Putamen (tissue), 1 donor: ENCODE data around the gene CPSF4L.

Experiments used
- DNase-seq: peaks from one replicate; pipeline ENCODE4 v3.0.0-alpha.2; 2016; ENCODE audit warnings: low spot score

CPSF4L gene

DNA sequence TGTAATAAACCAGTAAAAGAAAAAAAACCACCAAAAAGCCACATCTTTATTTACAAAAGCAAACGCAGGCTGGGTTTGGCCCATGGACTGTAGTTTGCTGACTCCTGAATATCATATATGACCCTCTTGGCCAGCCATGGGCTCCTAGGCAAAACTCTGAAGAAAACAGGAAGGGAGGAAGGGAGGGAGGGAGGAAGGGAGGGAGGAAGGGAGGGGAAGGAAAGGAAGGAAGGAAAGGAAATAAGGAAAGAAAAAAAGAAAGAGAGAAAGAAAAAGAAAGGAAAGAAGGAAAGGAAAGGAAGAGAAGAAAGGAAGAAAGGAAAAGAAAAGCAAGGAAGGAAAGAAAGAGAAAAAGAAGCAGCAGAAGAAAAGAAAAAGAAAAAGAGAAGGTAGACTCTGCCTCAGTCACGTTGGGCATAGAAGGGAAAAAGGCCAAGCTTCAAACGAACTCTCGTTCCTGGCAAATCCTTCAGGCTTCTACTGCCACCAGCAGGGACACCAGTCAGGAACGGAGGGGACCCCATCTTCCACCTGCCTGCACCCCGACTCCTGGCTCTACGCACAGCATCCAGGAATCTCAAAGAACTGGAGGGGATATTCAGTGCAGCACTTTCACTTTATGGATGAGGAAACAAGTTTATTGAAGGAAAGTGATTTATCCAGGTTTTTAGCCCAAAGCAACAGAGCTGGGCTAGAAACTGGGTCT, 28.0 kb upstream of the CPSF4L start:
- no peak for DNase-seq

DNA sequence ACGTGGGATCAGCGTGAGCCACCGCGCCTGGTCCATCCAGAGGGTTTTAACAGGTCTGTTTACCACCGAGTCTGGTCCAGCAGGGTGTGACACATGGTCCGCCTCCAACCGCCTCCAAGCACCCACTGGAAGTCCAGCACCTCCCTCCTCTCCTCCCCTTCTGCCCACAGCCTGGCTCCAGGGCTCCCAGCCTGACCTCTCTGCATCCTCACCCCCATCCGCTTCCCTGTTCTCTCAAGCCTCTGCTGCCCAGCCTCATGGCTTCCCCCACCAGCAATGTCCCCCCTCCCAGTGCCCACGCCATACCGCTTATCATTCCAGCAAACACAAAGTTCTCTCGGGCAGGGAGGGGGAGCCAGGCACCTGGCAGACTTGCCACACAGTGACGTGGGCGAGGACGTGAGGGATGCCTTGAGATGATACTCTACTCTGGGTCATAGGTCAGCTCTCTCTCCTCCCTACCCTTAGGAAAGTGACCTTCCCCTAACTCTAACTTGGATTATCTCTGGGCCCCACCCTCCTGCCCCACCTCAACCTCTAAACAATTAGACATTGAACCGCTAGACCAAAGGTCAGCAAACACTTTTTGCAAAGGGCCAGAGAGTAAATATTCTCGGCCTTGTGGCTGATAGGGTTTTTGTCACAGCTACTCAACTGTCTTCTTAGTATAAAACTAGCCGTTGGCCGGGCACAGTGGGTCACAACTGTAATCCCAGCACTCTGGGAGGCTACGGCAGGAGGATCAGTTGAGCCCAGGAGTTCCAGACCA, 27.0 kb upstream of the CPSF4L start:
- no peak for DNase-seq

DNA sequence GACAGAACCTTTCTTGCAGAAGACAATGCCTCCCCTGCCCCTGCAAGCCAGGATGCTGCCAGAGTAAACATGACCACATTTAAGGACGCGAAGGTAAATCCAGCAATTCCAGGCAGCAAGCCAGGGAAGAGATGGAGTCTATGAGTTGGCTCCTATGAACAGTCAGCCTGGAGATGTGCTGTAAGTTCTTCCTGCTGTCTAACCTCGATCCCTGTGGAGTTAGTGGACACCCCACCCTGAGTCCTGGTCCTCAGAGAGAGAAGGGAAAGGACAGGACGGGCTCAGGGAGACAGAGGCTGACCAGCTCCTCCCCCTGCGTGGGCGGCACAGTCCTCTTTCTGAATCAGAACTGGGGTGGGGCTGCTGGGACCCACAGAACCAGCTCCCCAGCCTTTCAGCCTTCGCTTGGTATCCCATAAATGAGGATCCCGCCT, 25.2 kb upstream of the CPSF4L start:
- no peak for DNase-seq

DNA sequence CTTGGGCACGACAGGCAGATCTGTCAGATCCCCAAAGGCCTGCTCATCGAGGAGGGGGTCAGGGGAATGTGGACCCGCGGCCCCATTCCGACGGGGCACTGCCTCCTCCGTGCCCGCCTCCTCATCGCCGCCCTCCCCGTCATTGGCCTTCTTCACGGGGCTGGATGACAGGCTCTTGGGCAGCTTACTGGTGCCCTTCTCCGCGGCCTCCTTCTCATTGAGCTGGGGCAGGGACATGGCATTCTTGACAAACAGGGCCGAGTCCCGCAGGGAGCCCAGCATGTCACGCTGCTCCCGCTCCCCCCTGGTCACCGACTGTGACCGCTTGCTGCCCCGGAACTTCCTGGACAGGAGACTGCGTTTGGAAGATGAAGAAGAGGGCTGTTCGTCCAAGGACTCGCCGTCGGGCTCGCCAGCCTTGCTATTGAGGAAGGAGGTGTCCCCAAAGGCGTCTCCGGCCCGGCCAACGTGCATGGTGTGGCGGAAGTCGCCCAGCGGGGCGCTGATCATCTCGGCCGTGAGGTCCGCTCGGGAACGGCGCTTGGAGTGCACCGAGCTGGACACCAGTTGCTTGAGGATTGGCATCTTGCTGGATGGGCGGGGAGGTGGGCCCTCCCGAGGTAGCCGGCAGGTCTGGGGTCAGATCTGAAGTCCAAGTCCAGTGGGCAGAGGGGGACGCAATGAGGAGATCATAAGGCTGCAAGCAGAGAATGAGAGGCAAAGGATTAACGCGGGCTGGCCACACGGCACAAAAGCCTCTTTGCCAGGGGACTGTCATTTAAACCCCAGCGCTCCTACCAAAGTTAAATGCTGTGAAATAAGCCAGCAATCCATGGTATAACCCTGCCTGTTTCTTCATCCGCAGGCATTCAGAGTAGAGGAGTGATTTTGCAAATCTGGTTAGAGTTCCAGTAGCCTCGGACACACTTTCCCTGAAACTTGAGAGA, 24.5 kb upstream of the CPSF4L start:
- DNase-seq: no peak

DNA sequence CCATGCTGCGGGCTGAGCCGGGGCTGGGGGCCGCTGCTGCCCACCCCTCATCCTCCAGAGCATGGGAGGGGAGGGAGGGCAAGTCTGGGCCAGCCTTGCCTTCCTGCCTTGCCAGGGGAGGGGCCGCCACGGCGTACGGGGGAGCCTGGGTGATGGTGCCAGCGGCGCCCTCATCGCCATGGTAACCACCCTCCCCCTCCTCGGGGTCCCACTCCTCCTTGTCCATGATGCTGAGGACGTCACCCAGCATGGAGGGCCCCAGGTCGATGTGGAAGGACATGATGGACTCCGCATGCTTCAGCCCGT, 23.9 kb upstream of the CPSF4L start:
- no peak for DNase-seq

DNA sequence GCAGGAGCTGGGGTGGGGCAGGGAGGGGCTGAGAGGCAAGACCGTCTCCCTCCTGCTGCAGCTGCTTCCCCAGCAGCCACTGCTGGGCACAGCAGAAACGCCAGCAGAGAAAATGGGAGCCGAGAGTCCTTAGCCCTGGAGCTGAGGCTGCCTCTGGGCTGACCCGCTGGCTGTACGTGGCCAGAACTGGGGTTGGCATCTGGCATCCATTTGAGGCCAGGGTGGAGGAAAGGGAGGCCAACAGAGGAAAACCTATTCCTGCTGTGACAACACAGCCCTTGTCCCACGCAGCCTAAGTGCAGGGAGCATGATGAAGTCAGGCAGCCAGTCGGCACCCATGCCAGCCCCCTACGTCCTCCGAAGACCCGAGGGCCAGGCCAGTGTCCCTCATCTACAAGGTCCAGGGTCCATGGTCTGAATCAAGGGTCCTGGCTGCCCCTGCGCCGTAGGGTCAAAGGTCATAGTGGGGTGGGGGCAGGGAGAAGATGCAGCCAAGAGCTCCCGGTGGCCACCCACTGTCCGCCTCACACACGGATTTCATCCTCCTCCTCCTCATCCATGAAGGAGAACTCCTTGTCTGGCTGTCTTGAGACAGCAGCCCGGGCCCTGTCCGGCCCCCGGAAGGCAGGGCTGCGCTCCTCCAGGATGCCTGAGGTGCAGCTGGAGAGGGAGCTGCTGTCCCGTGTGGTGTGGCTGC, 23.4 kb upstream of the CPSF4L start:
- no peak for DNase-seq

DNA sequence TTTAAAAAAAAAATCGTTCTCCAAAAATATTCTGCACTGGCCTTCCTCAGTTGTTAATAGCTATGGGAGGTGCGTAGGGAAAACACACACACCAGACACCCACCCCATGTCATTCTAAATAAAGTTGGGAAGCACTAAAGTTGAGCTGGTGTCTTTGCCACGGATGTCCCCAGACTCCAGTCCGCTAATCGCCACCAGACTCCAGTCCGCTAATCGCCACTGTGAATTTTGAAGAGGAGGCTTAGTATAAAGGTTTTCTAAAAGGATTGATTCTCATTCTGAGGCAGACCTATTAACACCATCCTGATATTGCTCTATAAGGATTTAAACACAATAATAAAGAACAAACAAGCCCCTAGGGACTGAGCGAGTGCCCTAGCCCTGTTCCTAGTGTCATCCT, 22.7 kb upstream of the CPSF4L start:
- no peak for DNase-seq

DNA sequence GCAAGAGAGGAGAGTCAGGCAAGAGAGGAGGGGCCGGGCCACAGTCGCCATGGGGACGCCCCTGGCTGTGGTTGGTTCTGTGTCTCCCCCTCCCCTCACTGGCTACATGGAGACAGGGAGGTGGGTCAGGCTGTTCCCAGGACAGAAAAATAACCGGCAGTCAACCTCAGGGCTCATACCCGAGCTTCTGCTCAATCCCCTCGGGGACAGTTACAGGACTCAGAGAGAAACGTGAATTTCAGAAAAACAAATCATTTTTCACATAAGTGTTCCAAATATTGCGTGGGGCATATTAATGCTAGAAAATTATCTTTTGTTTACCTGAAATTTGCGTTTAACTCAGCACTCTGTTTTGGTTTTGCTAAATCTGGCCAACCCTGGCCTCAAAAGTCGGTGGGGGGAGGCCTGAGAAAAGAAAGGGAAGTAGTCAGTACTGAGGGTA, 22.2 kb upstream of the CPSF4L start:
- no peak for DNase-seq

DNA sequence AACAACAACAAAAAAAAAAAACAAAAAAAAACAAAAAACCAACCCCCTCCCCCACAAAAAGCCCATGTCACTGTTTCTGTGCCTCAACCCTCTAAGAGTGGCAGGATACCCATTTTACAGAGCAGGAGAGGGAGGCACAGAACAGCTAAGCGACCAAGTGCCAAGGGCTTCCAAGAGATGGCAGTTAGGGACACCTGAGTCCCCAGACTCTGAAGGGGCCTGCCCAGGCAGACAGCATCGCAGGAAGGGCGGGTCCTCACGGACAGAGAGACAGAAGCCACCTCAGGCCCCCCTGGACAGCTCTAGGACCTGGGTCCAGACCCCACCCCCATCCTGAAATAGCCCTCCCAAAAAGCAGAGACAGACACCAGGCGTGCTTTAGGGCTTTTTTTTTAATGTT, 21.6 kb upstream of the CPSF4L start:
- no peak for DNase-seq

DNA sequence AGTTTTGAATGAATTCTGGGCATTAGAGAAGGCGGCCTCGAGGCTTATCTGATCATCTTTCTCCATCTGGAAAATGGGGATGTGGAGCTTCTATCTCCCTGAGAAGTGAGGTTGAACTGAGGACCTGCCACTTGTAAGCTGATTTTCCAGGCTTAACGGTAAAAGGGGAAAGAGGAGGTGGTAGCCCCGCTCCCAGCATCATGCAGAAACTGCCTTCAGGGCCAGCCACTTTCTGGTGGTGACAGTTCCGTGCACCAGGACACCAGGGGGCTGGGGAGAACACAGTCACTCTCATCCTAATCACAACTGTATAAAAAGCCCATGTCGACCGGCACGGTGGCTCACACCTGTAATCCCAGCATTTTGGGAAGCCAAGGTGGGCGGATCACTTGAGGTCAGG, 20.9 kb upstream of the CPSF4L start:
- DNase-seq: no peak

DNA sequence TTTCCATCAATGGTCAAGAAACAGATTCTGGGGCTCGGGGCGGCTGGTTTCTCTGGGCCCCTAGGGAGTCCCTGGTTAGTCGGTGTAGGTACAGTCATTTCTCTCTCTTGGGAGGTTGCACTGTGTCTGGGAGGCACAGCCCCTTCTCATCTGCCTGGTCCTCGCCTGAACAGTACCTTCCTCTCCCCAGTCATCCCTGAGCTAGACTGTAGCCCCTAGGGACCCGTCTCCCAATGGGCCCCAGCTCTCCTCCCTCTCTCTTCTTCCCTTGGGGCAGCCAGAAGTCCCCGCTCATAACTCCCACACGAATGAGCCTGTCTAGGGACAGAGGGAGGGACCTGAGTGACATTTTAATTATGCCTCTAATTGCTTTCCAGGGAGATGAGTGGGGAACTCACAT, 20.2 kb upstream of the CPSF4L start:
- no peak for DNase-seq

DNA sequence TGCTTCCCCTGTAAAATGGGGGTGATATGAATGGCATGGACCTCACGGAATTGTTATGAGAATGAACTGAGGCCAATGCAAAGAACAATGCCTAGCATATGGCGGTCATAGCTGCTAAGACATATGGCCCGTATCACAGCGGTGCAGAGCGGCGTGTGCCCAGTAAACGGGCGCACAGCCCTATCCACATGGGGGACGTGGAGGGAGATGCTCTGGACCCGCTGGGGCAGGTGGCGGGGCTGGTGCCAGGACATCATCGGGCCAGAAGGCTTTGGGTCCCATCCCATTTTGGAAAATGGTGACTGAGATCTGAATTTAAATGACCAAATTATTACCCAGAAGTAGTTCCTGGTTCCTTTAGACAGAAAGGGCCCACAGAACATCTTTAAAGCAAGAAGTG, 18.5 kb upstream of the CPSF4L start:
- DNase-seq: no peak

DNA sequence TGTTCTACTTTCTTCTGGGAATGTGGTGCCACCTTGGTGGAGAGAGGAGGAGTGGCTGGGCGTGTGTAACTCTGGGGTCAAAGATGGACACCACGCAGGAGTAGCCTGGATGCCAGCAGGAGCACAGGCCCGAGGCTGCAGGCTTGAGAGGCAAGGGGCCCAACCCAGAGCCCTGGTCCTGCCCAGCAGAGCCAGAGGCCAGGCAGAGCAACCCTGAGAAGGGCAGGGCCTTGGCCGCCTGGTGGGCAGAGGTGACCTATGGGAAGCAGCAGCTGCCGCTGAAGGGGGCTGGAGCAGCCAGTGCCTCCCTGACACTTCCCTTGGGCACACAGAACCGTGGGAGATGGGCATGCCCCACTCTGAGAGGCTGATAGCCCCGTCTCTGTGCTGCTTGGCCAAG, 18.0 kb upstream of the CPSF4L start:
- DNase-seq: no peak

DNA sequence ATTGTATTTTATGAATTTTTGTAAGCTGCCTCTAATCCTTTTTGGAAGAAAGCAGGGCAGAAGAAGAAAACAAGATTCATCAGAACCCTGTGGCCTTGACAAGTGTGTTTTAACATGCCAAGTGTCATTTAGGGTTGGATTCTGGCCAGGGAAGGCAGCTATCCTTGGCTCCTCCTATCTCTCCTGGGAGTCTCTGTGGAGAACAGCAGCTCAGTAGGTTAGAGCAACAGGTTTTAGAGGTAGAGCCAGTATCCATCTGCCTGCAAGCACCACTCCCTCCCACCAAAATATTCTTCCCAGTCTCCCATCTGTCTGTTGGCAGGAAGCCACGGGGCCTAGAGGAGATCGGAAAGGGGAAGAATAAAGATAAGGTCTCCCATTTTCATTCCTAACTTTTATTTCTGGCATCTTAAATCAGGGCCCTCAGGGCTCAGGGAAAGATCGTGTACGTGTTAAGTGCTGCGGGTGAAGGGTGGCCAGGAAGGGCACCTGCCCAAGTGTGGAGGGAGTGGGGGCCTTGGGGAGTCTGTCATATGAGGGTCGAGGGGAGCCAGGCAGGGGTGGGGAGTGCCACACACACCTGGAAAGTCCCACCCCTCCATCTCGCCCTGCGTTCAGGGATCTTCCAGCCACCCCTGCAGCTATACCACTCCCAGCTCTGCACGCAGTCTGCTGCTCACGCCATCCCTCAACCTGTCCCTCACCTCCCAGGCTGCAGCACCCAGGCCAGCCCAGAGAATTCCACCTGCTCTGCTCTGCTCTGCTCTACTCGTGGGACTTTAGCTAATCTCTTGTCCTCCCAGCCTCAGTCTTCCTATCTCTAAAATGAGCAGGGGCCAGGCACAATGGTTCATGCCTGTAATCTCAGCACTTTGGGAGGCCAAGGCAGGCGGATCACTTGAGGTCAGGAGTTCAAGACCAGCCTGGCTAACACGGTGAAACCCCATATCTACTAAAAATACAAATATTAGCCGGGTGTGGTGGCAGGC, 17.1 kb upstream of the CPSF4L start:
- DNase-seq: no peak

DNA sequence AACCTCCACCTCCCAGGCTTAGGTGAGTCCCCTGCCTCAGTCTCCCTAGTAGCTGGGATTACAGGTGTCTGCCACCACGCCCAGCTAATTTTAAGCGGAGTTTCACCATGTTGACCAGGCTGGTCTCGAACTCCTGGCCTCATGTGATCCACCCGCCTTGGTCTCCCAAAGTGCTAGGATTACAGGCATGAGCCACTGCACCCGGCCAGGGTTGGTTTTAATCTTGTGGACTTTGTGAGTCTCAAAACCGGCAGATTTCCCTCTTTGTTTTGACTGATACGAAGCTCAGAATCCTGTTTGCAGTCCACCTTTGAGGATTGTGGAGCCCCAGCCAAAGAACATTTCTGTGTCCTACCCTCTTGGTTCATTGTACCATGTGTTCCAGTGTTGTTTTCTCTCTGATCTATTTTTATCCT, 16.4 kb upstream of the CPSF4L start:
- DNase-seq: no peak

DNA sequence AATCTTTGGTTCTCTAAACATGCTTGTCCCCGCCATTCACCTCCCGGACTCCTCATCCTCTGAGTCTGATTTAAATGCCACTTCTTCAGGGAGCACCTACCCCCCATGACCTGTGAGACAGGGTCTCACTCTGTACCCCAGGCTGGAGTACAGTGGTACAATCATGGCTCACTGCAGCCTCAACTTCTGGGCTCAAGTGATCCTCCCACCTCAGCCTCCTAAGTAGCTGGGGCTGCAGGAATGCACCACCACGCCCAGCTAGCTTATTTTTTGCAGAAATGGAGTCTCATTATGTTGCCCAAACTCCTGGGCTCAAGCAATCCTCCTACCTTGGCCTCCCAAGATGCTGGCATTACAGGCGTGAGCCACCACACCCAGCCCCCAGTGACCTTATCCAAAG, 12.8 kb upstream of the CPSF4L start:
- DNase-seq: no peak

DNA sequence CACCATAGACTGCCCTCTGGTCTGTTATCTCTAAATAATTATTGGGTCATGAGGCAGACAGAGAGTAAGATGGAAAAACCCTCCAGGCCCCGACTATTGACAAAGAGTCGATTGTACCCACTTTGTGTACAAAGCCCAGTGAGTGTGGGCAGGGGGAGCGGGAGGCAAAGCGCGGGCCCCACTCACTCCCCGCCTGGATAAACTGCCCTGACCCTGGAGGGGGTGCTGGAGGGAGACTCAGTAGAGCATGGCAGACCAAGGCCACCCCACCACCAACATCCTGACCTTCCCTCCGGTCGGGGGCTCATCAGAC, 11.2 kb upstream of the CPSF4L start:
- DNase-seq: no peak

DNA sequence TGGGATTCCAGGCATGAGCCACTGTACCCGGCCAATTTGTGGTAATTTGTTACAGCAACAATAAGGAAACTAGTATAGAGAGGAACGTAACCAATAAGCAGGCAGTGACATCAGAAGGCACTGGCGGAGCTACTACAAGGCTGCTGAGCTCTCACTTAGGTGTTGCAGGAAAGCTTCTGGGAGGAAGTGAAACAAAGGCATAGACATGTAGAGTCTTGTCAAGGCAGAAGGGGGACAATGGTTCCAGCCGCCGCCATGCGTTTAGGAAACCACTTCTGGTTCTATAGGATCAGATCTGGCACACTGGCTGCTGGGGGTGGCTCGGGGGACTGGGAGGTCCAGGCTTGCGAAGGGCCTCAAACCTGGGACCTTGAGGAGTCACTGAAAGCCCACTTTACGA, 9.4 kb upstream of the CPSF4L start:
- no peak for DNase-seq

DNA sequence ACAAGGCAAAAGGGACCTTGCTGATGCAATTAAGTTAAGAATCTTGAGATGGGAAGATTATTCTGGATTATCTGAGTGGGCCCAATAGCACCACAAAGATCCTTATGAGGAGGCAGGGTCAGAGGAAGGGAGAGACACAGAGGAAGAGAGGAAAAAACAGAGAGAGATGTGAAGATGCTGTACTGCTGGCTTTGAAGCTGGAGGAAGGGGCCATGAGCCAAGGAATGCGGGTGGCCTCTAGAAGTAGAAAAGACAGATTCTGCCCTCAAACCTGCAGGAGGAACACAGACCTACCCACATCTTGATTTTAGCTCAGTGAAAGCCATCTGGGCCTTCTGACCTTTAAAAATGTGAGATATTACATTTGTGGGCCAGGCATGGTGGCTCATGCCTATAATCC, 8.1 kb upstream of the CPSF4L start:
- no peak for DNase-seq

DNA sequence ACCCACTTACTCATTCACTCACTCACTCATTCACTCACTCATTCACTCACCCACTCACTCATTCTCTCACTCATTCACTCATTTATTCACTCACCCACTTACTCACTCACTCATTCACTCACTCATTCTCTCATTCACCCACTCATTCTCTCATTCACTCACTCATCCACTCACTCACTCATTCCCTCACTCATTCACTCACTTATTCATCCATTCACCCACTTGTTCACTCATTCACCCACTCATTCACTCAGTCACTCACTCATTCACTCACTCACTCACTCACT, 7.6 kb upstream of the CPSF4L start:
- DNase-seq: no peak

DNA sequence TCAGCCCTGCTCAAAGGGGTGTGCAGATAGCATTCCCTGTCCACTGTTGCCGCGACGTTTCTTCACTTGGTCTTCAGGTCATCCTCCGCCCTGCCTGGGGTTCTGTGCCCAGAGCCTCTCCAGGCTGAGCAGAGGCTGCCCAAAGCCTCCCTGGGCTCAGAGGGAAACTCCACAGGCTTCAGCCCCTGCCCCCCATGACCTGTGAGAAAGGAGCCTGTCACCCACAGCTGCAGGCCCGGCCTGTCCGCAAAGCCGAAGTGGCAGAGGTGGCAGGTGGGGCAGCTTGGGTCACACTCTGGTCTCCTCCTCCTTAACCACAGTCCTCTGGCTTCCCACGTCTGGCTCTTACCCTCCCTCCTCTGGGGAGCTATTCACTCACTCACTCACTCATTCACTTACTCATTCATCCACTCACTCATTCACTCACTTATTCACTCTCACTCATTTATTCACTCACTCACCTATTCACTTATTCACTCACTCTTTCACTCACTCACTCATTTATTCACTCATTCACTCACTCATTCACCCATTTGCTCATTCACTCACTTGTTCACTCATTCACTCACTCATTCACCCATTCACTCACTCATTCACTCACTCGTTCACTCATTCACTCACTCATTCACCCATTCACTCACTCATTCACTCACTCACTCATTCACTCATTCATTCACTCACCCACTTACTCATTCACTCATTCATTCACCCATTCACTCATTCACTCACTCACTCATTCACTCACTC, 7.1 kb upstream of the CPSF4L start:
- DNase-seq: no peak
